WTC11 (cell line): ENCODE data around the gene WDR18. TPM values are rescaled to one million over a fixed set of nuclear protein-coding genes. Genes with fewer than 3 reads are reported as not detected.

Experiments used
- ATAC-seq: fragments of 200-7000 bp; cut with Tn5 transposase; 2 replicates; pipeline ENCODE4 v1.10.0; 2021; ENCODE audit warnings: mild to moderate bottlenecking, moderate library complexity
- CTCF ChIA-PET: fragments of 300-600 bp; sonication (Branson Sonifier 250); formaldehyde crosslinking; loops from one replicate; lab custom pipeline; 2021; ENCODE audit warnings: antibody characterized with exemption; lab: Charles Lee
- POLR2A ChIA-PET: fragments of 350-600 bp; sonication (Branson Sonifier 250); formaldehyde crosslinking; loops from one replicate; lab custom pipeline; 2021; ENCODE audit warnings: antibody characterized with exemption; lab: Charles Lee
- DNase-seq: peaks from one replicate; pipeline ENCODE4 v3.0.0; 2021; ENCODE audit warnings: low spot score
- H3K27ac Mint-ChIP-seq: 2 replicates; pipeline ENCODE4 v1.8.0; 2021; ENCODE audit warnings: mixed read lengths
- H3K27me3 Mint-ChIP-seq: 2 replicates; pipeline ENCODE4 v1.8.0; 2021; ENCODE audit warnings: low read depth, mild to moderate bottlenecking, moderate library complexity, mixed read lengths
- H3K36me3 Mint-ChIP-seq: 2 replicates; pipeline ENCODE4 v1.8.0; 2021; ENCODE audit warnings: mixed read lengths
- H3K4me1 Mint-ChIP-seq: 2 replicates; pipeline ENCODE4 v1.8.0; 2022; ENCODE audit warnings: mixed read lengths
- H3K4me3 Mint-ChIP-seq: 2 replicates; pipeline ENCODE4 v1.8.0; 2021; ENCODE audit warnings: mild to moderate bottlenecking, moderate library complexity, mixed read lengths
- H3K9me3 Mint-ChIP-seq: 2 replicates; pipeline ENCODE4 v1.8.0; 2021; ENCODE audit warnings: mixed read lengths
- FOXK1 ChIP-seq: sonication (generic); formaldehyde crosslinking; IDR thresholded peaks from 2 replicates; pipeline ENCODE4 v1.8.0; 2022; ENCODE audit warnings: mild to moderate bottlenecking, moderate library complexity, missing genetic modification reagents
- GABPB1 ChIP-seq: sonication (generic); formaldehyde crosslinking; IDR thresholded peaks from 2 replicates; pipeline ENCODE4 v1.8.1; 2023; ENCODE audit warnings: mild to moderate bottlenecking, missing genetic modification reagents
- GRHL2 ChIP-seq: fragments of 250-450 bp; sonication (Bioruptor Pico); IDR thresholded peaks from 2 replicates; pipeline ENCODE4 v1.8.0; 2022; ENCODE audit warnings: mild to moderate bottlenecking, moderate library complexity; ENCODE audit not compliant: insufficient replicate concordance, severe bottlenecking
- JUN ChIP-seq: sonication (generic); formaldehyde crosslinking; IDR thresholded peaks from 2 replicates; pipeline ENCODE4 v1.8.0; 2023; ENCODE audit warnings: mild to moderate bottlenecking, missing genetic modification reagents
- NFE2L1 ChIP-seq: sonication (generic); formaldehyde crosslinking; IDR thresholded peaks from 2 replicates; pipeline ENCODE4 v1.8.1; 2023; ENCODE audit warnings: missing genetic modification reagents
- NR1H2 ChIP-seq: sonication (generic); formaldehyde crosslinking; IDR thresholded peaks from 2 replicates; pipeline ENCODE4 v1.9.0; 2021; ENCODE audit warnings: mild to moderate bottlenecking, moderate library complexity, missing genetic modification reagents
- PRRX2 ChIP-seq: fragments of 250-450 bp; sonication (Bioruptor Pico); IDR thresholded peaks from 2 replicates; pipeline ENCODE4 v1.8.0; 2021; ENCODE audit warnings: mild to moderate bottlenecking
- SMAD3 ChIP-seq: sonication (generic); formaldehyde crosslinking; IDR thresholded peaks from 2 replicates; pipeline ENCODE4 v1.8.0; 2022; ENCODE audit warnings: missing genetic modification reagents, mild to moderate bottlenecking, borderline replicate concordance
- SOX15 ChIP-seq: fragments of 250-450 bp; sonication (Bioruptor Pico); IDR thresholded peaks from 2 replicates; pipeline ENCODE4 v1.9.0; 2021; ENCODE audit warnings: mild to moderate bottlenecking
- TEAD1 ChIP-seq: sonication (generic); formaldehyde crosslinking; IDR thresholded peaks from 2 replicates; pipeline ENCODE4 v1.8.0; 2022; ENCODE audit warnings: mild to moderate bottlenecking, missing genetic modification reagents
- TEAD4 ChIP-seq: sonication (generic); formaldehyde crosslinking; IDR thresholded peaks from 2 replicates; pipeline ENCODE4 v1.8.0; 2022; ENCODE audit warnings: mild to moderate bottlenecking, missing genetic modification reagents
- ZNF121 ChIP-seq: sonication (generic); formaldehyde crosslinking; IDR thresholded peaks from 2 replicates; pipeline ENCODE4 v1.8.0; 2023; ENCODE audit warnings: missing genetic modification reagents
- ZNF138 ChIP-seq: sonication (generic); formaldehyde crosslinking; conservative IDR thresholded peaks from 2 replicates; pipeline ENCODE4 v1.8.1; 2022; ENCODE audit warnings: mild to moderate bottlenecking, moderate library complexity, missing genetic modification reagents
- ZNF219 ChIP-seq: sonication (generic); formaldehyde crosslinking; IDR thresholded peaks from 2 replicates; pipeline ENCODE4 v1.8.0; 2023; ENCODE audit warnings: missing genetic modification reagents, mild to moderate bottlenecking, borderline replicate concordance
- ZNF232 ChIP-seq: sonication (generic); formaldehyde crosslinking; IDR thresholded peaks from 2 replicates; pipeline ENCODE4 v1.8.0; 2022; ENCODE audit warnings: mild to moderate bottlenecking, missing genetic modification reagents
- total RNA-seq: library from RNA; stranded (reverse); gene quantifications from 3 replicates; pipeline ENCODE4 v1.2.3, GENCODE V29; 2021
- TF ChIP-seq, protein P1 (sequence below): sonication (generic); formaldehyde crosslinking; IDR thresholded peaks from 2 replicates; pipeline ENCODE4 v1.8.1; 2023; ENCODE audit warnings: mild to moderate bottlenecking, missing genetic modification reagents
- TF ChIP-seq, protein P2 (sequence below): fragments of 250-450 bp; sonication (Bioruptor Pico); IDR thresholded peaks from 2 replicates; pipeline ENCODE4 v1.9.0; 2021; ENCODE audit warnings: mild to moderate bottlenecking
- TF ChIP-seq, protein P3 (sequence below): sonication (generic); formaldehyde crosslinking; IDR thresholded peaks from 2 replicates; pipeline ENCODE4 v1.8.0; 2023; ENCODE audit warnings: mild to moderate bottlenecking, missing genetic modification reagents
- TF ChIP-seq, protein P4 (sequence below): sonication (generic); formaldehyde crosslinking; IDR thresholded peaks from 2 replicates; pipeline ENCODE4 v1.8.1; 2023; ENCODE audit warnings: mild to moderate bottlenecking, moderate library complexity, missing genetic modification reagents
- TF ChIP-seq, protein P5 (sequence below): fragments of 250-450 bp; sonication (Bioruptor Pico); IDR thresholded peaks from 2 replicates; pipeline ENCODE4 v1.9.0; 2021; ENCODE audit warnings: mild to moderate bottlenecking, borderline replicate concordance

Gene WDR18
- total RNA-seq, 1 experiment from 2014 or later, result 140 TPM

DNA sequence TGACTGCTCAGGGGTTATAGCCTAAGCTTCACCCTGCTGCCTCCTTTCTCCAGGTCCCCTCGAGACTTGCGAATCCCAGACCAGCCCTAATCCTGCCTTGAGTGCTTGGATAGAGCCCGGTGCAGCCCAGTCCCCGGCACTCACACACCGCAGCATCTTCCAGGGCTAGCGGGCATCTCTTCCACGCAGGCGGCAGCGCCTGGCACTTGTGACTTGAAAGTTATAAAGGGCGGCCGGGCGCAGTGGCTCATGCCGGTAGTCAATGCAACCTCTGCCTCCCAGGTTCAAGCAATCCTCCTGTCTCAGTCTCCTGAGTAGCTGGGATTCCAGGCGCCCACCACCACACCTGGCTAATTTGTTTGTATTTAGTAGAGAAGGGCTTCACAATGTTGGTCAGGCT is 1.9 kb downstream of the WDR18 start:
- Mint-ChIP-seq H3K9me3 (no peaks in the 10 kb centered on the region), H3K4me1 (peaks cover 6% of the 10 kb centered on the region), H3K27ac (no peak overlapping the region), H3K36me3 (peaks cover 15% of the 10 kb centered on the region), H3K27me3 (no peaks in the 10 kb centered on the region), H3K4me3 (peak overlapping the region; percentile 92; the same call in 1 of the 2 replicates)
- DNase-seq (no peak), ATAC-seq (no peak)
- ChIA-PET POLR2A (no interaction called here), CTCF (no interaction called here)
- TF ChIP-seq ZNF121 (no peak), NR1H2 (CRISPR knock-in tag) (no peak), JUN (CRISPR knock-in tag) (no peak), TEAD4 (CRISPR knock-in tag) (no peak), ZNF219 (CRISPR knock-in tag) (no peak), NFE2L1 (no peak), ZNF138 (CRISPR knock-in tag) (no peak), SMAD3 (no peak), PRRX2 (CRISPR knock-in tag) (no peak), ZNF232 (no peak), GABPB1 (CRISPR knock-in tag) (no peak), TEAD1 (CRISPR knock-in tag) (no peak), FOXK1 (no peak), SOX15 (CRISPR knock-in tag) (no peak), GRHL2 (CRISPR knock-in tag) (no peak)
- TF ChIP-seq, protein P1, sequence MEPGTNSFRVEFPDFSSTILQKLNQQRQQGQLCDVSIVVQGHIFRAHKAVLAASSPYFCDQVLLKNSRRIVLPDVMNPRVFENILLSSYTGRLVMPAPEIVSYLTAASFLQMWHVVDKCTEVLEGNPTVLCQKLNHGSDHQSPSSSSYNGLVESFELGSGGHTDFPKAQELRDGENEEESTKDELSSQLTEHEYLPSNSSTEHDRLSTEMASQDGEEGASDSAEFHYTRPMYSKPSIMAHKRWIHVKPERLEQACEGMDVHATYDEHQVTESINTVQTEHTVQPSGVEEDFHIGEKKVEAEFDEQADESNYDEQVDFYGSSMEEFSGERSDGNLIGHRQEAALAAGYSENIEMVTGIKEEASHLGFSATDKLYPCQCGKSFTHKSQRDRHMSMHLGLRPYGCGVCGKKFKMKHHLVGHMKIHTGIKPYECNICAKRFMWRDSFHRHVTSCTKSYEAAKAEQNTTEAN (CRISPR knock-in tag), result no peak
- TF ChIP-seq, protein P2, sequence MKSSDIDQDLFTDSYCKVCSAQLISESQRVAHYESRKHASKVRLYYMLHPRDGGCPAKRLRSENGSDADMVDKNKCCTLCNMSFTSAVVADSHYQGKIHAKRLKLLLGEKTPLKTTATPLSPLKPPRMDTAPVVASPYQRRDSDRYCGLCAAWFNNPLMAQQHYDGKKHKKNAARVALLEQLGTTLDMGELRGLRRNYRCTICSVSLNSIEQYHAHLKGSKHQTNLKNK (CRISPR knock-in tag), result no peak
- TF ChIP-seq, protein P3, sequence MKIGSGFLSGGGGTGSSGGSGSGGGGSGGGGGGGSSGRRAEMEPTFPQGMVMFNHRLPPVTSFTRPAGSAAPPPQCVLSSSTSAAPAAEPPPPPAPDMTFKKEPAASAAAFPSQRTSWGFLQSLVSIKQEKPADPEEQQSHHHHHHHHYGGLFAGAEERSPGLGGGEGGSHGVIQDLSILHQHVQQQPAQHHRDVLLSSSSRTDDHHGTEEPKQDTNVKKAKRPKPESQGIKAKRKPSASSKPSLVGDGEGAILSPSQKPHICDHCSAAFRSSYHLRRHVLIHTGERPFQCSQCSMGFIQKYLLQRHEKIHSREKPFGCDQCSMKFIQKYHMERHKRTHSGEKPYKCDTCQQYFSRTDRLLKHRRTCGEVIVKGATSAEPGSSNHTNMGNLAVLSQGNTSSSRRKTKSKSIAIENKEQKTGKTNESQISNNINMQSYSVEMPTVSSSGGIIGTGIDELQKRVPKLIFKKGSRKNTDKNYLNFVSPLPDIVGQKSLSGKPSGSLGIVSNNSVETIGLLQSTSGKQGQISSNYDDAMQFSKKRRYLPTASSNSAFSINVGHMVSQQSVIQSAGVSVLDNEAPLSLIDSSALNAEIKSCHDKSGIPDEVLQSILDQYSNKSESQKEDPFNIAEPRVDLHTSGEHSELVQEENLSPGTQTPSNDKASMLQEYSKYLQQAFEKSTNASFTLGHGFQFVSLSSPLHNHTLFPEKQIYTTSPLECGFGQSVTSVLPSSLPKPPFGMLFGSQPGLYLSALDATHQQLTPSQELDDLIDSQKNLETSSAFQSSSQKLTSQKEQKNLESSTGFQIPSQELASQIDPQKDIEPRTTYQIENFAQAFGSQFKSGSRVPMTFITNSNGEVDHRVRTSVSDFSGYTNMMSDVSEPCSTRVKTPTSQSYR (CRISPR knock-in tag), result no peak
- TF ChIP-seq, protein P4, sequence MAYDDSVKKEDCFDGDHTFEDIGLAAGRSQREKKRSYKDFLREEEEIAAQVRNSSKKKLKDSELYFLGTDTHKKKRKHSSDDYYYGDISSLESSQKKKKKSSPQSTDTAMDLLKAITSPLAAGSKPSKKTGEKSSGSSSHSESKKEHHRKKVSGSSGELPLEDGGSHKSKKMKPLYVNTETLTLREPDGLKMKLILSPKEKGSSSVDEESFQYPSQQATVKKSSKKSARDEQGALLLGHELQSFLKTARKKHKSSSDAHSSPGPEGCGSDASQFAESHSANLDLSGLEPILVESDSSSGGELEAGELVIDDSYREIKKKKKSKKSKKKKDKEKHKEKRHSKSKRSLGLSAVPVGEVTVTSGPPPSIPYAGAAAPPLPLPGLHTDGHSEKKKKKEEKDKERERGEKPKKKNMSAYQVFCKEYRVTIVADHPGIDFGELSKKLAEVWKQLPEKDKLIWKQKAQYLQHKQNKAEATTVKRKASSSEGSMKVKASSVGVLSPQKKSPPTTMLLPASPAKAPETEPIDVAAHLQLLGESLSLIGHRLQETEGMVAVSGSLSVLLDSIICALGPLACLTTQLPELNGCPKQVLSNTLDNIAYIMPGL (CRISPR knock-in tag), result no peak
- TF ChIP-seq, protein P5, sequence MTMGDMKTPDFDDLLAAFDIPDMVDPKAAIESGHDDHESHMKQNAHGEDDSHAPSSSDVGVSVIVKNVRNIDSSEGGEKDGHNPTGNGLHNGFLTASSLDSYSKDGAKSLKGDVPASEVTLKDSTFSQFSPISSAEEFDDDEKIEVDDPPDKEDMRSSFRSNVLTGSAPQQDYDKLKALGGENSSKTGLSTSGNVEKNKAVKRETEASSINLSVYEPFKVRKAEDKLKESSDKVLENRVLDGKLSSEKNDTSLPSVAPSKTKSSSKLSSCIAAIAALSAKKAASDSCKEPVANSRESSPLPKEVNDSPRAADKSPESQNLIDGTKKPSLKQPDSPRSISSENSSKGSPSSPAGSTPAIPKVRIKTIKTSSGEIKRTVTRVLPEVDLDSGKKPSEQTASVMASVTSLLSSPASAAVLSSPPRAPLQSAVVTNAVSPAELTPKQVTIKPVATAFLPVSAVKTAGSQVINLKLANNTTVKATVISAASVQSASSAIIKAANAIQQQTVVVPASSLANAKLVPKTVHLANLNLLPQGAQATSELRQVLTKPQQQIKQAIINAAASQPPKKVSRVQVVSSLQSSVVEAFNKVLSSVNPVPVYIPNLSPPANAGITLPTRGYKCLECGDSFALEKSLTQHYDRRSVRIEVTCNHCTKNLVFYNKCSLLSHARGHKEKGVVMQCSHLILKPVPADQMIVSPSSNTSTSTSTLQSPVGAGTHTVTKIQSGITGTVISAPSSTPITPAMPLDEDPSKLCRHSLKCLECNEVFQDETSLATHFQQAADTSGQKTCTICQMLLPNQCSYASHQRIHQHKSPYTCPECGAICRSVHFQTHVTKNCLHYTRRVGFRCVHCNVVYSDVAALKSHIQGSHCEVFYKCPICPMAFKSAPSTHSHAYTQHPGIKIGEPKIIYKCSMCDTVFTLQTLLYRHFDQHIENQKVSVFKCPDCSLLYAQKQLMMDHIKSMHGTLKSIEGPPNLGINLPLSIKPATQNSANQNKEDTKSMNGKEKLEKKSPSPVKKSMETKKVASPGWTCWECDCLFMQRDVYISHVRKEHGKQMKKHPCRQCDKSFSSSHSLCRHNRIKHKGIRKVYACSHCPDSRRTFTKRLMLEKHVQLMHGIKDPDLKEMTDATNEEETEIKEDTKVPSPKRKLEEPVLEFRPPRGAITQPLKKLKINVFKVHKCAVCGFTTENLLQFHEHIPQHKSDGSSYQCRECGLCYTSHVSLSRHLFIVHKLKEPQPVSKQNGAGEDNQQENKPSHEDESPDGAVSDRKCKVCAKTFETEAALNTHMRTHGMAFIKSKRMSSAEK (CRISPR knock-in tag), result no peak
